Midbrain (tissue), 1 donor: Measurements from ENCODE around the gene GNA12.

Experiments used
- DNase-seq: peaks from one replicate; lab custom pipeline; 2025; lab: John Stamatoyannopoulos, UW

Gene GNA12

GRCh38 chr7:2837496-2837895 lies 6.6 kb downstream of the GNA12 start:
- DNase-seq = no peak

GRCh38 chr7:2834748-2835441 lies 9.2 kb downstream of the GNA12 start:
- no peak for DNase-seq

- DNase-seq = no peak
Observed at GRCh38 chr7:2833083-2833910, 10.8 kb downstream of the GNA12 start.

- DNase-seq = no peak
Observed at GRCh38 chr7:2832461-2832860, 11.6 kb downstream of the GNA12 start.

GRCh38 chr7:2830609-2831376 lies 13.3 kb downstream of the GNA12 start:
- no peak for DNase-seq

GRCh38 chr7:2829040-2829439 lies 15.1 kb downstream of the GNA12 start:
- no peak for DNase-seq

- DNase-seq = no peak
Observed at GRCh38 chr7:2826771-2827170, 17.3 kb downstream of the GNA12 start.

GRCh38 chr7:2825559-2826227 lies 18.4 kb downstream of the GNA12 start:
- no peak for DNase-seq

- no peak for DNase-seq
Observed at GRCh38 chr7:2824678-2825461, 19.2 kb downstream of the GNA12 start.

GRCh38 chr7:2824026-2824677 lies 20.0 kb downstream of the GNA12 start:
- DNase-seq = no peak

- no peak for DNase-seq
Observed at GRCh38 chr7:2823130-2823529, 21.0 kb downstream of the GNA12 start.

GRCh38 chr7:2821842-2822507 lies 22.1 kb downstream of the GNA12 start:
- DNase-seq = no peak

GRCh38 chr7:2821161-2821841 lies 22.8 kb downstream of the GNA12 start:
- DNase-seq = no peak

GRCh38 chr7:2820508-2820934 lies 23.6 kb downstream of the GNA12 start:
- DNase-seq = no peak

- DNase-seq = no peak
Observed at GRCh38 chr7:2819954-2820397, 24.1 kb downstream of the GNA12 start.

GRCh38 chr7:2819161-2819953 lies 24.8 kb downstream of the GNA12 start:
- DNase-seq = no peak

GRCh38 chr7:2818653-2819052 lies 25.5 kb downstream of the GNA12 start:
- DNase-seq = no peak

- DNase-seq = no peak
Observed at GRCh38 chr7:2818121-2818520, 26.0 kb downstream of the GNA12 start.

- no peak for DNase-seq
Observed at GRCh38 chr7:2817456-2817855, 26.7 kb downstream of the GNA12 start.
